GM18498 (cell line): ENCODE results near the gene TANGO6.
"Not testable (repeated sequence)": the region's sequence is repeated elsewhere in the genome, so short reads cannot be mapped to it uniquely, and the experiment has no call there.

Source experiments
- ATAC-seq: cut with Tn5 transposase; IDR thresholded peaks from one replicate; pipeline ENCODE4 v1.9.1; 2021; ENCODE audit warnings: mild to moderate bottlenecking, moderate library complexity; ENCODE audit not compliant: unreplicated experiment

TANGO6 gene

DNA sequence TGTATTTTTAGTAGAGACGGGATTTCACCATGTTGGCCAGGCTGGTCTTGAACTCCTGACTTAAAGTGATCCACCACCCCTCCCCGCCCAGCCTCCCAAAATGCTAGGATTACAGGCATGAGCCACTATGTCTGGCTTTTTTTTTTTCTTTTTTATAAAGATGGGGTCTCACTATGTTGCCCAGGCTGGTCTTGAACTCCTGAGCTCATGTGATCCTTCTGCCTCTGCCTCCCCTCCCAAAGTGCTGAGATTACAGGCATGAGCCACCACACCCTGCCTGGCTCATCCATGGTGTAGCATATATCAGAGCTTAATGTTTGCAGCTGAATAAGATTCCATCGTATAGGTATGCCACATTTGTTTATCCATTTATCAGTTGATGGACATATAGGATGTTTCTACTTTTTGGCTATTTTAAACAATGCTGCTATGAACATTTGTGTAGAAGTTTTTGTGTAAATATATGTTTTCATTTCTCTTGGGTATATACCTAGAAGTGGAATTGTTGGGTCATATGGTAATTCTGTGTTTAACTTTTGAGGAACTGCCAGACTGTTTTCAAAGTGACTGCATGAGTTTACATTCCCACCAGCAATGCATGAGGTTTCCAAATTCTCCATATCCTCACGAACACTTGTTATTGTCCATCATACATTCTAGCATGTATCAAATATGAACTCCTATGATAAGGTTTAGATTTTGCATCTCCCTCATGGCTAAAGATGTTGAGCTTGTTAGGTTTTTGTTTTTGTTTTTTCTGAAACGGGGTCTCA, 206.5 kb downstream of the TANGO6 start:
- no peak for ATAC-seq

DNA sequence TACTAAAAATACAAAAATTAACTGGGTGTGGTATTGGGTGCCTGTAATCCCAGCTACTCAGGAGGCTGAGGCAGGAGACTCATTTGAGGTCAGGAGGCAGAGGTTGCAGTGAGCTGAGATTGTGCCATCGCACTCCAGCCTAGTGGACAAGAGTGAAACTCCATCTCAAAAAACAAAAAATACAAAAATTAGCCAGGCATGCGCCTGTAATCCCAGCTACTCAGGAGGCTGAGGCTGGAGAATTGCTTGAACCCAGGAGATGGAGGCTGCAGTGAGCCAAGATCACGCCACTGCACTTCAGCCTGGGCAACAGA, 208.1 kb downstream of the TANGO6 start:
- not testable (repeated sequence) for ATAC-seq

DNA sequence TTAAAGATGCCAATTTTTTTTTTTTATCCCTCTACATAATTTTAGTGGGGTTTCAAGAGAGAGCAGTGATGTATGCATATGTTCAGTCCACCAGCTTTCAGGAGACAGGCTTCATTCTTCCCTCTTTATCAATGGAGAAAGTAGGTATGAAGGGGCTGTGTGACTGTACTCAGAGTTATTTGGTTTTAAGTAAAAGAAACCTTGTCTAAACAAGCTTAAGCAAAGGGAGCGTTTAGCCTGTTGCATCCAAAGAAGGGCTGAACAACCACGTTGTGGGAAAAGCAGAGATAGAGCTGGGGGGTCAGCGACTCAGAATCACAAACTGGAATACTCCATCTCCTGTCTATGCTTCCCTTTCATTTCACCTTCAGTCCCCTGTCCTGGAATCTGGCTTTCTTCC, 211.7 kb downstream of the TANGO6 start:
- no peak for ATAC-seq

DNA sequence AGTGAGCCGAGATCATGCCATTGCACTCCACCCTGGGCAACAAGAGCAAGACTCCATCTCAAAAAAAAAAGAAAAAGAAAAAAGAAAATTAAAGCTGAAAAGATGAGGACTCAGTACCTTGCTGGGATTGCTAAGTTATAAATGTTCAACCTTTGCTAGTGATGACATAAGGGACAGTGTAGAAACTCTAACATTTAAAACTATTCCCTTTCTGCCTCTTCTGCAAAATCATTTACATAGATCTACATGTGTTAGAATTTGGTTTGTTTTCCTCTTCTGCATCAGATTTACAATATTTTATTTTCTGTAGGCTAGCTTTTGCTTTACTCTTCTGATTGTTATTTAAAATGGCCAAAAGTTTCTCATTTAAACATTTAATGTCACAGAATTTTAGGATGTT, 212.6 kb downstream of the TANGO6 start:
- ATAC-seq = no peak

DNA sequence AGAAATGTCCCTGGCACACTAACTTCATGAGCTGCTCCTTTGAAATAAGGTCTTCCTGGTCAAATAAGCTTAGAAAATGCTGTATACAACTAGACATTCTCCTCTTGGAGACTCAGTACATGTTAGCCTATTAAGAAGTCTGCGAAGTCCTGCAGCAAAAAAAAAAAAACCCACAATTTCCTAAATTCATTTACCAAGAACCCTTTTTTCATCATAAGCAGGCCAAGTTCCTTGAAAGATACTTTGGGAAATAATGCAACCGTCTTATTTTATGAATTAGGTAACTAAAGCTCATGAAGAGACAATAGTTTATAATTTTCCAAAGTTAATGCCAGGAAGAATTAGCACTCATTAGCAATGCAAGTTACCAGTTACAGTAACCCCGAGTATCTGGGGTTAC, 213.1 kb downstream of the TANGO6 start:
- no peak for ATAC-seq

DNA sequence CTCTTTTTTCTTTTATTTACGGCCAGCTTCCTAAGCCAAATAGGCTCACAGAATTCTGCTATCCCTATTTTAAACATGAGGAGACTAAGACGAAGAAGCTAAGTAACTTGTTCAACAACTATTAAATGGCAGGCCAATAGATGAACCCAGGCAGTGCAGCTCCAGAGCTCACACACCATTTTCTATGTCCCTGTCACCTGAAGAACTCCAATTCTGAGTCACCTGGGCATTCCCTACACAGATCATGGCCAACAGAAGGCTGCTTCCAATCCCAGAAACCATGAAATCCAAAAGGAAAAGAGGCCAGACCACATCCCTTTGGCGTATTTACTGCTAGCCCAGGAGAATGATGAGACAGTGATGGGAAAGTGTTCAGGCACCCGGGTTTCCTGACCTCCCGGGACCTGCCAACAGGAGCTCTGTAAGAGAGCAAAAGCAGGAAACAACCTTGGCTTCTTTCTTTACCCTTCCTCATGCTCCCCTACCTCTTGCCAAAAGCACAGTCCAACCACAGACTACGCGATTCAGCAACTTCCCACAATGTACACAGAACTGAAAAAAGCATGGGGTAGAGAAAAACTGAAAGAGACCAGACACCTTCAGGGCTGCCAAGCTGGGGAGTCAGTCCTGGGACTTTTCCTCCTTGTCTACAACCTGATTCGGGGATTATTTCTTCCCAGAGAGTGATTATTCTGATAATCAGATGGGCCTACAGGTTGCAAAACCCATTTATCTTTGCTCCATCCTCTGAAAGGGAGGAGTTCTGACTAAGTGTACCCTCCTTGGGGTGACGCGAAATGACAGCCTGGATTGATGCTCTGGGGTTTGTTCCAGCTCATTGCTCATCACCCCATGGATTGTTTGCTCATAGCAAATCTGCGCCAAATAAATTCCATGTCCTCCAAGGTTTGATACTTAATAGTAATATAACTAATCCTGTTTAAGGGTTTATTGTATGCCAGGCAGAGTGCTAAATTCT, 214.4 kb downstream of the TANGO6 start:
- peak; percentile 65 for ATAC-seq

DNA sequence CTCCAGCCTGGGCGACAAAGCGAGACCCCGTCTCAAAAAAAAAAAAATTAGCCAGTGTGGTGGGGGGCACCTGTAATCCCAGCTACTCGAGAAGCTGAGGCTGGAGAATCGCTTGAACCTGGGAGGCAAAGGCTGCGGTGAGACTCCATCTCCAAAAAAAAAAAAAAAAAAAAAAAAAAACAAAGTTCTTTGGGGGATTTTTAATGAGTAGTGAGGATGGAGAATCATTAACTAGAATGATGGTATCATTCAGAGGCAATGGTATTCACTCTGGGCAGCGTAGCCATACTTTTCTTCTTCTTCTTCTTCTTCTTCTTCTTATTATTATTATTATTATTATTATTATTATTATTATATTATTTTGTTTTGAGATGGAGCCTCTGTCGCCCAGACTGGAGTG, 220.2 kb downstream of the TANGO6 start:
- not testable (repeated sequence) for ATAC-seq

DNA sequence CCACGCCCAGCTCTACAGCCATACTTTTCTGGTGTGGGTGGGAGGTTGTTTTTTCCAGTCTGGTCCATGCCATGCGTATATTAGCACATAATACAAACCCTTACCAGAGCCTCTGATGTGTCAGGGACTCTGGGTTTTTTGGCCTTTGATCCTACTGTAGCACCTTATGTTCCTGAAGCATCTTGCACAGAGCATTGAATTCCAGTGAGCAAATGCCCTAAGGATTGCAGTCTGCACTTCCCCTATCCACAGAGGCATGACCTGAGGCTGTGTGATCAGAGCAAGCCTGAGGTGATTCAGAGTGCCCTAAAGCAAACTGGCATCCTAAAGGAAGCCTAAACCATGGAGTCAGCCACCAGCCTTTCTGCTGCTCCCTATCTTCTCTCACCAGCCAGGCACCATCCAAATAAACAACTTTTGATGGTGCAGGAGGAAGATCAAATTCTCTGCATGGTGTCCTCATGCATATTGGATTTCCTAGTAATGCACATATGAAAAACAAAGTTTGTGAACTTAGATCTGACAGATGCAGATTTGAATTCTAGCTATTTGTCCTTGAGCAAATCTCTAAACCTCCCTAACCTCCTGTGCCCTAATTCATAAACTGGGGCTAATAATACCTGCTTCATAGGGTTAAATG, 220.9 kb downstream of the TANGO6 start:
- ATAC-seq = no peak

DNA sequence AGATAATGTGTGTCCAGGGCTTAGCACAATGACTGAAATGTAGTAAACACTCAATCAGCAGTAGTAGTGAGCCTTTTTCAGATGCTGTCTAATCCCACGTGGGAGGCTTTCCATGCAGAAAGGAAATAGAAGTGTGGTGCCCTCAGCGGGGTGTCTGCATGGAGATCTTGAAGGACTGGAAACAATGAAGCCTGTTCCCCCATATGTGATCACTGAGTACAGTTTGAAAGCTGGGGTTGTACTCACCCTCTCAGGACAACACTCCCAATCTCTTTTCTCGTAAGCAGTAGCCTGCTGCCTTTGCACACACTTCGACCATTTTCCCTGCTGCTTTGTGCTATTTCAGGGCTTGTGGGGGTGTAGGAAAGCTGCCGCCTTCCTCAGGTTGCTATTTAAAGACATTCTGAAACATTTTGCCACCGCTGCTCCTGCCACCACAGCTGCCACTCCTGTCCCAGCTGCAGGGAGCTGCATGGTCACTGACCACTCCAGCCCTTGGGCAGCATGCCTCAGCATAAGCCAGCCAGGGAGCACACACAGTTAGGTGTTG, 221.5 kb downstream of the TANGO6 start:
- ATAC-seq = no peak

DNA sequence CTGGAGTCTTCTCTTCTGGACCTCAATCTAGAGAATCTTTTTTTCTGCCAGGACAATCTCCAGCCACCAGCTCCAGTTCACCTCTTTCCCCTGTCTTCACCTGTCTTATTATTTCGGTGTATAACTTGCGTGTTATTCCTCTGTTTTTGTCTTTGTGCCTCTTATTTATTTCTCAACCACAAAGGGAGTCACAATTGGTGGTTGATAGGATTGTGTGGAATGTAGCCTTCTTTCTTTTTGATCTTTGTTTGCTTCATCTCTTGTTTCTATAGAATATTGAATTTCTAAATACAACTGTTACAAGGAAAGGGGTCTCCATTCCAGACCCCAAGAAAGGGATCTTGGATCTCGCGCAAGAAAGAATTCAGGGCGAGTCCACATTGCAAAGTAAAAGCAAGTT, 226.2 kb downstream of the TANGO6 start:
- no peak for ATAC-seq

DNA sequence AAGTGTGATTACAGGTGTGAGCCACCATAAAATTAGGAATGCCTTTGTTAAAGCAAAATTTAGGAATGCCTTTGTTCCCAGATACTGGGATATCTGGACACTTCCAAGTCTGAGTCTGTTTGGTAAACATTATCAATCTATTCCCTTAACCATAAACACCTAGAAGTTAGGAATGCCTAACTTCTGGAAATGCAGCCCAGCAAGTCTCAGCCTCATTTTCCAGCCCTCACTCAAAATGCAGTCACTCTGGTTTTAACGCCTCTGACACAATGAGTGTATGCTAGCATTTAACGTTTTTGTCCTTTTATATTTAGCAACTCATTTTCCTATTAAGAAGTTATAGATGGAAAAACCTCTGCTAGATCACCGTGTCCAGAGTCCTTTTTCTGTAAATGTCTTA, 227.7 kb downstream of the TANGO6 start:
- ATAC-seq = no peak

DNA sequence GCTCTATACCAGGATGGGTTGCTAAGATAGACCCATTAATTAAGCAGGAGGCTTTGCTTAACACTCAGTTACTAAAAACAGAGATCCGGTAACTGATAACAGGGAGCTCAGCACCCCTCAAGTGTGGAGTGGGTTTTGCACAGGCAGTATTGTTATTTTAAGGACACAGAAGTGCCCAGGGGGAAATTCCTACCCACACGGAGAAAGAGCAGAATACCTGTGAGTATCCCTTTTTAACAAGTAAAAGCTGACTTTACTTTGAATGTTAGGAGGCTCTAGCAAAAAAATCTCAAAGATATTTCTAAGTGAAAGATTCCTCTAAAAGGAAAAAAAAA, 229.3 kb downstream of the TANGO6 start:
- no peak for ATAC-seq

DNA sequence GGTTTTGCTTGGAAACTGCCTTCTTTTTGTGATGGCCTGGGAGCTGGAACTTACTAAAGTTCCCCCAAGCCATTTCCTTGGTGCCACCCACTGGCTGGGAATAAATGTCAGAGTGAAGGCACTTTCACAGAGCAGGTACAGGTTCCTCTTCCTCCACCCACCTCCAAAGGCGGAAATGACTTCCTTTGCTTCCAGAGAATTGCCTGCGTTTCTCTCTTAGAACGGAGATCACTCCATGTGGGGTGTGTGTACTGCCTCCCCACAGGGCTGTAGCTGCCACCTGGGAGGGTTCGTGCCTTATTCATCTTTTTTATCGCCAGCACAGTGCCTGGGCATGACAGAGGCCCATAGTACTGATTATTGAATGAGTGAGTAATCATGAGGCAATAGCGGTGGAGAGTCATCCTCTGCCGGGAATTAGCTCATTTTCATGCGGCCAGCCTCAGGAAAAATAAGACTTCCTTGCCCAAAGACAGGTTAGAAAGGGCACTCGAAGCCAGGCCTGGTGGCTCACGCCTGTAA, 229.9 kb downstream of the TANGO6 start:
- ATAC-seq = no peak

DNA sequence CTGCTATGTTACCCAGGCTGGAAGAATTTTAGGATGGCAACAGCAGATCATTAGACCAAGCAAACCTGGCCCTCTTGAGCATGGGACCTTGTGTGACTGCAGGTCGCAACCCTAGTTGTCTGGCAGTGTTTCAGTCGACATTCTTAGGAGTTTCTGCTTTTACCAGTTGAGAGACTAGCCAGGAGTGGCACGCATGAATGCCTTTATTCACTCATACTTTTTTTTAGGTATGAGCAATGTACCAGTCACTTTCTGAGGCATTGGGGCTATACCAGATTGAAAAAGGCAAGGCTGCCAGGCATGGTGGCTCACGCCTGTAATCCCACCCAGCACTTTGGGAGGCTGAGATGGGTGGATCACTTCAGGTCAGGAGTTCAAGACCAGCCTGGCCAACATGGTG, 233.9 kb downstream of the TANGO6 start:
- ATAC-seq = no peak

DNA sequence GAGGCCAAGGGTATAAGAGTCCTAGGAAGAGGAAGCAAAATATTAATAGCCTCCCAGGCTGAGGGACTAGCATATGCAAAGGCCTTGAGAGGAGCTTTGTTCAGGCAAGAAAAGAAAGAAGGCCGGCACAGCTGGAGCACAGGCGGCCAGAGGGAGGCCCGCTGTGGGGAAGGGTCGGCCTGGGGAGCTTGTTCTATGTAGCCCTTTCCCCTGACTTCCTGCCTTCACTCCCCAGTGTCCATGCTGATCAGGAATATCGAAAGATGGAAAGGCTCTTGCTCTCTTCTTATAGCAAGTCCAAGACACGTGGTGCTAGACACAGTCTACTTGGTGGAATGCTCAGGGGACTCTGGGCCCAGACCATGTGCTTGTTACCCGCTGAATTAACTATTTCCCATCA, 234.7 kb downstream of the TANGO6 start:
- no peak for ATAC-seq

DNA sequence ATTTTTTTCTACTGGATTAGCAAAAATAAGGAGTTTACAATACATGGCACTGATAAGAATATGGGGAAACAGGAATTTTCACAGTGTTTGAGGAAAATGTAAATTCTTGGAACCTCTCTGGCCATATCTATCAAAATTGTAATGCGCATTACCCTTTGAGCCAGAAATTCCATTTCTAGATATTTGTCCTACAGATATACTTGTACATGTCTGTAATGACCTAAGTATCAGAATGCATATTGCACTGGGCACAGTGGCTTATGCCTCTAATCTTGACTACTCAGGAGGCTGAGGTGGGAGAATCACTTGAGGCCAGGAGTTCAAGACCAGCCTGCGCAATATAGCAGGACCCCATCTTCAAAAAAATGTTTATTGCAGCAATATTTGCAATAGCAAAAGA, 236.4 kb downstream of the TANGO6 start:
- ATAC-seq = no peak

DNA sequence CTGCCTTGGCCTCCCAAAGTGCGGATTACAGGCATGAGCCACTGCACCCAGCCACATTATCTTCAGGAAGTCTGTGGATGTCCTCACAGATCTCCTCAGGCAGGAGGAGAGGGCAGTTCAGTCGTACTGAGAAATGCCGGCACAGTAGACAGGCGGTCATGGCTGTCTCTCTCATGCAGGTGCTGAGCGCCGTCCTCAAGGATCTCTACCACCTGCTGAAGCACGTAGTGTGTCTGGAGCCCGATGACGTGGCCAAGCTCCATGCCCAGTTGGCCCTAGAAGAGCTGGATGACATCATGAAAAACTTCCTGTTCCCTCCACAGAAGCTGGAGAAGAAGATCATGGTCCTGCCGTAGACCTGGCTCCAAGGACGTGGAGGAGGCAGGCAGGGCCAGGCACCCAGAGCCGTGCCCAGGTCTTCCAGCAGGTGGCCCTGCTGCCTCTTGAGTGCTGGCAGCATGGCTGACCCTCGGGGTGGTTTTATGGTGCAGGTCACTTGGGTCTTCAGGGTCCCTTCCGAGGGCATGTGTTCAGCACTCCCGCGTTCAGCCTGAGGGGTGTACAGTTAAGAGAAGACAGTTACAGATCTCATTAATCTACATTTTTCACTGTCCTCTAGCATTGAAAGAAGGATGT, 240.1 kb downstream of the TANGO6 start:
- ATAC-seq = no peak

DNA sequence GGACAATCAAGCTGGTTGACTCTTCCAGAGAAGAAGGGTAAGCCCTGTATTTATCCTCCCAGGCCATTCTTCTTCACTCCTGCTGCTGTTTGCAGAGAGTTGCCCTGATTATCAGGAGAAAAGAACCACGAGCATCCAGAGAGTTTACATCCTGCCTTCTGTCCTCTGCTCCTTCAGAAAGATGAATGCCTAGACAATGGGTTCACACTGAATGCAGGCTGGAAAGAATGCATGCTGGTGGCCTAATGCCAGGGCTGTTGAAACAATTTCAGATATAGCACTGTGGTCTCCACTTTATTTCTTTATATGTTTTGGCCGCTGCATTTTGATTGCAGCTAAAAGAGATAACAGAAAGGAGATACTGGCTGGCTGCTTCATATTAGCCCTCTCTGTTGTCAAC, 241.0 kb downstream of the TANGO6 start:
- ATAC-seq = no peak

DNA sequence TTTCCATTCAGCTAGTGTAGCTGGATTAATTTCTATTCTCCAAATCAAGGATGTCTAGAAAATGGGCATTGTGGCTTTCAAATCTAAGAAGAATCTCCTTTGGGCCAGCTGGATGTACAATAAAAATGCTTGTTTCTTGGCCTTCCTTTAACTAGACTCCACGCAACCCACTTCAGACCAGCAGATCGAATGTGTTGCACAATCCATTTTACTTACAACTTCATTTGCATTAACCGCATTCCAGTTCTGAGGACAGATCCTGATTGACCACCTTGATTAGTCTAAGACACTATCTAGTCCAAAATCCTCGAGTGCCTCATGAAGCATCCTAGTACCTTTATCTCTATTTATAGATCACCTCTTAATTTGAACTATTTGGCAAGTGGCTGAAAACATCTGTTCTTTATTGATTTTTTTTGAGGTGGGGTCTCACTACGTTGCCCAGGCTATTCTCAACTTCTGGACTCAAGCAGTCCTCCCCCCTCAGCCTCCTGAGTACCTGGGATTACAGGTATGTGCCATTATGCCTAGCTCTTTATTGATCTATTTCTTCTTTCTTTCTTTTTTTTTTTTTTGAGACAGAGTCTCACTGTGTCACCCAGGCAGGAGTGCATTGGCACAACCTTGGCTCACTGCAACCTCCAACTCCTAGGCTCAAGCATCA, 241.8 kb downstream of the TANGO6 start:
- no peak for ATAC-seq

DNA sequence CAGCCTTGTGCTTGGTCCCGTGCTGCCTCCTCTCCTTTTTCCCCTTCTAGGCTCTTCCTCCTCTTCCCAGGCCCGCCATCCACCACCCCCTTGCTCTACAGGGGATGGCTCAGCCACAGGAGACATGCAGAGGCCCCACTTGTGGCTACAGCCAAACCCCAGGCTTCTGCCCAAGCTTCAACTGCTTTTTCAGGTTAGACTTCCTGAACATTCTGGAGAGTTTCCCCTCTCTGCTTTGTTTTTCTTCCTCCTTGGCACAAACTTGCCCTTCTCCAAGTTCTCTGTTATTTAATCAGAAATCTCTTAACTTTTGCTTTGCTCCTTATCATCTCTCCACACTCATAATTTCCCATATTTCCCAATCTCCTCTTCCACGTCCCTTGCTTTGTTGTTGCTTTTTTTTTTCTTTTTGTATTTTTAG, 243.8 kb downstream of the TANGO6 start:
- ATAC-seq = no peak
